Measurements from ENCODE around the gene LOXL1.
A peak's percentile ranks its signal among the peaks of the same experiment; 100 is the strongest.
"Not testable (repeated sequence)": the region's sequence is repeated elsewhere in the genome, so short reads cannot be mapped to it uniquely, and the experiment has no call there.

LOXL1 gene

GRCh38 chr15:73923156-73923487 is 3.1 kb upstream of the LOXL1 start:
- no peak for DNase-seq

- DNase-seq, result no peak
Observed at GRCh38 chr15:73923488-73924164, 2.6 kb upstream of the LOXL1 start.

- no peak for DNase-seq
Observed at GRCh38 chr15:73924171-73924921, 1.9 kb upstream of the LOXL1 start.

- DNase-seq, result no peak
Observed at GRCh38 chr15:73925848-73926218, 429 bp upstream of the LOXL1 start.

GRCh38 chr15:73927003-73927475 is 777 bp downstream of the LOXL1 start:
- DNase-seq, result peak; percentile 40

GRCh38 chr15:73927476-73928240 is 1.4 kb downstream of the LOXL1 start:
- DNase-seq, result peak; percentile 77

- DNase-seq, result no peak
Observed at GRCh38 chr15:73928241-73928579, 1.9 kb downstream of the LOXL1 start.

GRCh38 chr15:73928971-73929627 is 2.8 kb downstream of the LOXL1 start:
- no peak for DNase-seq

GRCh38 chr15:73930371-73930770 is 4.1 kb downstream of the LOXL1 start:
- DNase-seq, result no peak

GRCh38 chr15:73930790-73931281 is 4.6 kb downstream of the LOXL1 start:
- DNase-seq, result no peak

GRCh38 chr15:73931441-73931840 is 5.2 kb downstream of the LOXL1 start:
- DNase-seq, result no peak

- DNase-seq, result no peak
Observed at GRCh38 chr15:73932381-73933191, 6.3 kb downstream of the LOXL1 start.

- DNase-seq, result no peak
Observed at GRCh38 chr15:73934281-73934680, 8.0 kb downstream of the LOXL1 start.

- no peak for DNase-seq
Observed at GRCh38 chr15:73935547-73935946, 9.3 kb downstream of the LOXL1 start.

- no peak for DNase-seq
Observed at GRCh38 chr15:73936181-73936580, 9.9 kb downstream of the LOXL1 start.

- DNase-seq, result no peak
Observed at GRCh38 chr15:73936588-73937290, 10.5 kb downstream of the LOXL1 start.

- DNase-seq, result no peak
Observed at GRCh38 chr15:73937296-73937695, 11.0 kb downstream of the LOXL1 start.

- no peak for DNase-seq
Observed at GRCh38 chr15:73937726-73938125, 11.5 kb downstream of the LOXL1 start.

- not testable (repeated sequence) for DNase-seq
Observed at GRCh38 chr15:73938516-73938915, 12.3 kb downstream of the LOXL1 start.

GRCh38 chr15:73939138-73939537 is 12.9 kb downstream of the LOXL1 start:
- DNase-seq, result no peak

Measured in activated CD4-positive, alpha-beta T cell treated with anti-CD3 and anti-CD28 coated beads, Interleukin-2, amount 50 U/mL, for 1 hour (primary cell).